CD4-positive, alpha-beta T cell treated with Interleukin-12 subunit alpha and Interleukin-12 subunit beta, for 1 hour (primary cell): ENCODE results near the gene ARMH4.

Source experiments
- DNase-seq: peaks from one replicate; pipeline ENCODE4 v3.0.0-alpha.2; 2020

ARMH4 gene, protein sequence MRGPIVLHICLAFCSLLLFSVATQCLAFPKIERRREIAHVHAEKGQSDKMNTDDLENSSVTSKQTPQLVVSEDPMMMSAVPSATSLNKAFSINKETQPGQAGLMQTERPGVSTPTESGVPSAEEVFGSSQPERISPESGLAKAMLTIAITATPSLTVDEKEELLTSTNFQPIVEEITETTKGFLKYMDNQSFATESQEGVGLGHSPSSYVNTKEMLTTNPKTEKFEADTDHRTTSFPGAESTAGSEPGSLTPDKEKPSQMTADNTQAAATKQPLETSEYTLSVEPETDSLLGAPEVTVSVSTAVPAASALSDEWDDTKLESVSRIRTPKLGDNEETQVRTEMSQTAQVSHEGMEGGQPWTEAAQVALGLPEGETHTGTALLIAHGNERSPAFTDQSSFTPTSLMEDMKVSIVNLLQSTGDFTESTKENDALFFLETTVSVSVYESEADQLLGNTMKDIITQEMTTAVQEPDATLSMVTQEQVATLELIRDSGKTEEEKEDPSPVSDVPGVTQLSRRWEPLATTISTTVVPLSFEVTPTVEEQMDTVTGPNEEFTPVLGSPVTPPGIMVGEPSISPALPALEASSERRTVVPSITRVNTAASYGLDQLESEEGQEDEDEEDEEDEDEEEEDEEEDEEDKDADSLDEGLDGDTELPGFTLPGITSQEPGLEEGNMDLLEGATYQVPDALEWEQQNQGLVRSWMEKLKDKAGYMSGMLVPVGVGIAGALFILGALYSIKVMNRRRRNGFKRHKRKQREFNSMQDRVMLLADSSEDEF

DNA sequence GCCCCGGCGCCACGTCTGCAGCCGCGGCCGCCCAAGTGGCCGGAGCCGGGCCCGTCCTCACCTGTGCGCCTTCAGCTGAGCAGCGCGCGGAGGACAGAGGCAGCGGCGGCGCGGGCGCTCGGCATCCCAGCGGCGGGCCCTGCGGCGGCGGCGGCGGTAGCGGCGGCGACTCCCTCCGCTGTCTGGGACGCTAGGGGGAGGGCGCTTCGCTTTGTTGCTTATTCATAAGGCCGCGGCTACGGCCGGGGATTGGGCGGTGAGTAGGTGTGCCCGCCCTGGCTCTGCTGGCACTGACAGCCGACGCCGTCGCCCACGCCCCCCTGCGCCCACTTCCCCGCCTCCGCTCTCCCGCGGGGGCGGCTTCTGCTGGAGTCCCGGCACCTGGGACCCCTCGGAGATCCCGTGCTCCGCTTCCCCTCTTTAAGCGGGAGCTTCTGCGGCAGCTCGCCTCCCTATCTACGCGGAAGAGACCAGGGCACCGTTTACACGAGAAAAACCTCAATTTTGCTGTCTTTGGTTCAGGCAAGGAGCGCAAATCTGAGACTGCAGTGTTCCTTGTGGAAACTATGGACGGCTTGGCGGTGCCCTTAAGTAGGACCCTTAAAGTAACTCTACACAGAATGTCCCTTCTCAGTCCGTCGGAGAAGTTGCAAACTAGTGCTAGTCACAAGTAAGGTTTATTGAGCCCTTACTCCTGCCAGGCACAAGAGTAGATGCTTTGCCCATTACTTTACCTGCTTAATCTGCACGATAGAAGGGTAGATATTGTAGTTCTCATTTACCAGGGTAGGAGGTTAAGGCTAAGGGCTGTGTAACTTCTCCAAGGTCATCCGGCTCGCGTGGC, at the start of gene ARMH4:
Gene ARMH4, minus strand, starts transcription at position 200 of the 844 bp plus-strand sequence. CDS start 12,855 bp downstream, outside the sequence.
- DNase-seq: peak; percentile 62

DNA sequence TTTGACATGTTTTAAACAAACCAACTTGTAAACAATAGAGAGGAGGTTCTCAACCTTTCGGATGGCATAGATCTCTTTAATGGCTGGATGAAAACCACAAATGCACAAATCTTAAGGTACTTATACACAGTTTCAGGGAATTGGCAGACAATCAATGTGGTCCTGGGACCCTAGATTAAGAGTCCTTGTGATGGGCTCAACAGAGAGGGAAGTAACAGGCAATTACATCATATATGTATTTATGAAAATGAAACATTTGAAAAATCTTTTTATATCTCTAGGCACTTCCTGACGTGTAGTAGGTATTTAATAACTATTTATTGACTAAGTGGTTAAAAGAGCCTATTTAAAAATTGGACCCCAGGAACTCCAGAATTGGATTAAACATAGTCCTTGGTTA, 48.8 kb upstream of the ARMH4 start:
- DNase-seq: no peak

DNA sequence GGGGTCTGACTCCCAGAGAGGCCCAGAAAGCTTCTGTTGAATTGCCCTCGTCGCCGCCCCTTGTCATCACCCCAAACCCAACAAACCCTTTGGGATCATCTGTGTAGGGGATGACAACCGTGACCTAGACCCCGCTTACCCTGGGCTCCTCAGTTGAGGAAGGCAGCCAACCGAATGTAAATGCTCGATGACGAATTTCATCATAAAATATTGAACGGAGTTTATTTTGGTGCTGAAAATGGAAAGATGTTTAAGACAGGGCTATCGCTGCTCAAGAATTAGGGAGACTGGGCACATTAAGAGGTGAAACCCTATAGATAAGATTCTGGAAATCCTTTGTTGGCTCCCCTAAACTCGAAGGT, 48.4 kb upstream of the ARMH4 start:
- no peak for DNase-seq

DNA sequence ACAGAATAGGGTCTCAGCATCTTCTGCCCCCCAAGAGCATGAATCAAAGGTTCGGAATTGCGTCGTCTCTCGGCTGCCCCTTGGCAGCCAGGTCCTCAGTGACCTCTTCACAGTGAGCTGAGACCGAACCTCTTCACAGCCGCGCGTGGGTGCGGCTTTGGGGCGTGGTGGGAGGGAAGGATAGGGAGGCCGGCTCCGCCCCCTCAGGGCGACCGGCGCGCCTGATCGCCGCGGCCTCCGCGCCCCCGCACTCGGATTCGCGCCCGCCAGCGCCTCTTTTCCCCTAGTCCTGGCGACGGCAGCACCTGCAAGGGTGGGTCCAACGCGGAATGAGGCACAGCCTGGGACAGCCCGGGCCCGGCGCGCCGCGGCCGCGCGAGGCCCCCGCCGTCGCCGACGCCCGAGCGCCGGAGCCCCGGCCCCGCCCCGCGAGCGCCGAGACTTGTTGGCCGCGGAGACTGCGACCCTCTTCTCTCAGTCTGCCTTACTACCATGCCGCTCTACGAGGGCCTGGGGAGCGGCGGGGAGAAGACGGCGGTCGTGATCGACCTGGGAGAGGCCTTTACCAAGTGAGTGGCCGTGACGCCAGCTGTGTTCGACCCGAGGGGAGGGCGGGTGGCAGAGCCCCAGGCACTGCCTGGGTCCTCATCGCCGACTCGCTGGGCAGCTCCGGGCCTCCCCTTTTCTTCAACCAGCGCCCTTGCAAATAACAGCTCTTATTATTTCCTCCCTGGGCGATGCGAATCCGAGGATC, 47.9 kb upstream of the ARMH4 start, which contains the start of gene ACTR10:
Gene ACTR10, plus strand, starts transcription at position 424 of the 754 bp plus-strand sequence. Its CDS starts 69 bp downstream, at position 493.
- DNase-seq: peak; percentile 87

DNA sequence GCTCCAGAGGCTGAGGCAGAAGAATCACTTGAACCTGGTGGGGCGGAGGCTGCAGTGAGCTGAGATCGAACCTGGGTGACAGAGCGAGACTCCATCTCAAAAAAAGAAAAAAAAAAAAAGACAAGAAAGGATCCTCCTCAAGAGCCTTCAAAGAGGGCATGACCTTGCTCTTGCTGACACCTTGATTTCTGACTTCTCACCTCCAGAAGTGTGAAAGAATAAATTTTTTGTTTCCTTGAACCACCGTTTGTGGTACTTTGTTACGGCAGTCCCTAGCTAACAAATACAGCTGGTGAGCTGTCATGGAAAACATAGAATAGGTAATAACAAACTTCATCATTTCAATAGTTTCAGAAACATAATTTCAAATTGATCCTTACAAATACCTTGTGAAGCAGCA, 46.1 kb upstream of the ARMH4 start:
- DNase-seq: peak; percentile 44

DNA sequence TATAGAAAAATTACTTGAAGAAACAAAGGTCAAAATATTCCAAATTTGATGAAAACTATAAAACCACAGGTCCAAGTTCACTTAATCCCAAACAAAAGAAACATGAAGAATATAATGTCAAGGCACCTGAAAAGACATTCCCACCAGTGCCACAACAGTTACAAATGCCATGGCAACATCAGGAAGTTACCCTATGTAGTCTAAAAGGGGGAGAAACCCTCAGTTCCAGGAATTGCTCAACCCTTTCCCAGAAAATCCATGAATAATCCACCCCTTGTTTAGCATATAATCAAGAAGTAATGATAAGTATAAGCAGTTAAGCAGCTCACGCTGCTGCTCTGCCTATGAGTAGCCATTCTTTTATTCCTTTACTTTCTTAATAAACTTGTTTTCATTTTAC, 44.2 kb upstream of the ARMH4 start:
- DNase-seq: no peak

DNA sequence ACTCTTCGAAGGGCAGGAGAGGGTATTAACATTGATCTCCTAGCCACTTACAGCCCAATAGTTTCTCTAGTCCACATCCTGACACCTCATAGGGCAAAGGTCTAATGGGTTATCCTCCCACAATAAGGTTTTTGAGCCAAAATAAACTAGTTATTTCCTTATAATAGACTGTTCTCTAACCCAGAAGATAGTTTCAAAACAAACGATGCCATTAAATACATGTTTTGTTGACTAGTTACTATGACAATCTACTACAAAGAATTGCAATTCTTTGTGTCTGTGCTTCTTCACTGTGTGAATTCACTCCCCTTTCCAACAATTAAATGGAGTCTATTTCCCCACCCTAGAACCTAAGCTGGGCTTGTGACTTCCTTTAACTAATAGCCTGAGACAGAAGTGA, 41.5 kb upstream of the ARMH4 start:
- no peak for DNase-seq

DNA sequence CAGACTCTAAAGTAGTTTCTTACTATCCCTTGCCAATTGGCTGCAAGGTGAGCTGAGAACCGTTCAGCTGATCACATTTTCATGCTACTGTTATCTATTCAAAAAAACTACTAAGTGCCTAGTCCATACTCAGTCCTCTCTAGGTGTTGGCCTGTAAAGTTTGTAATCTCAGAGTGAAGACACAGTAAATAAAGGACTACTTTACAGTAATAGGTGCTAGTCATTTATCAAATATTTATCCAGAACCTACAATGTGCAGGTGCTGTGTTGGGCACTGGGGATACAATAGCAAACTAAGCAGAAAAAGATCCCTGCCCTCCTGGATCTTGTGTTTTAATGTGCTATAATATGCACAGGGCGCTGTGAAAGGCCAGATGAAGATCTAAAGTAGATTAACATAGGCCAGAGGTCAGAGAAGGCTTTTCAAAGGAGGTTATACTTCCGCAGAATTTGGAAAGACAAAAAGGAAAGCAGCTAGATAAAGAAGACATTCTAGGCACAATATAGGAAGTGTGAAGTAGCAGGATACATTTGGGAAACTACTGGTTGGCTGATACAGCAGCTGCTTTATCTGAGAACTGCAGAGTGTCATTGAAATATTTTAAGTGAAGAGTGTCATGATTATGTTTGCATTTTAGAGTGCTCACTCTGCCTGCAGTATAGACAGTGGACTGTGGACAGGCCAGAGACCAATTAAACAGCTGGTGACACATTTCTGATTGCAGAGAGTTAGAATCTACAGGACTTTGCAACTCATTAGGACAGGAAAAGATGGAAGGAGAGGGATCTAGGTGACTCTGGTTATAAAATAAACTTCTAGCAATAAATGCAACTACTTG, 40.0 kb upstream of the ARMH4 start:
- no peak for DNase-seq

DNA sequence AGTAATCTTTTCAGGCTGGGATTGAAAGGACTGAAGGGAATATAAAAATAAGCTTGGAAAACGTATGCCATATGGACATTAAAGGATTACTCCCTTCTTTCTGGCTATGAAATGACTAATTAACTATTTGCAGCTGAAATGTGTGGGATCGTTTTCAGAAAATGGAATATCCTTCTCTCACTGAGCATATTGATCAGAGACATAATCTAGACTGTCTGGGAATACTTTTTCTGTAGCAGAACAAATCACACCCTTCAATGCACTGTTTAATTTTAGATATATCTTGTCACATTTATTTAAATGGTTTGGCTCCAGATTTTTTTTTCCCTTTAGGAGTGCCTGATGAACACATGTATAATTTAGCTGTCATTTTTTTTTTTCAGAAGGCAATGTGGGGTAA, 37.2 kb upstream of the ARMH4 start:
- DNase-seq: no peak

DNA sequence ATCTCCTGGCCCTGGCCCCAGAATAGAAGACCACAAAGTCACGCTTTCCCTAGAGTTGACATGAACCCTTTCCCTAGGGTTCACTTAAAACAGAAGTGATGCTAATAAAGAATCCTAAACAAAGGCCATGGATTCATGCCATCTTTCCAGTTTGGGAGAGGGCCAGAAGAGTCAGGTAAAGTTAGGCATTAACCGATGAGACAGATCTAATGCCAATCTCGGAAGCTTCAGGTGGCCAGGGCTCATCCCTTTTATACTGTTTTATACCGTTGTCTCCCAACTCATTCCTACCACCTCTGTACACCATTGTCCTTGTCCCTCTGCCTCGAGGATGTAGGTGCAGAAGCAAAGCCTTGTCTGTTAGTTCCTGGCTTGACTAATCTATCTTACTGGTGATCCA, 25.1 kb upstream of the ARMH4 start:
- DNase-seq: no peak

DNA sequence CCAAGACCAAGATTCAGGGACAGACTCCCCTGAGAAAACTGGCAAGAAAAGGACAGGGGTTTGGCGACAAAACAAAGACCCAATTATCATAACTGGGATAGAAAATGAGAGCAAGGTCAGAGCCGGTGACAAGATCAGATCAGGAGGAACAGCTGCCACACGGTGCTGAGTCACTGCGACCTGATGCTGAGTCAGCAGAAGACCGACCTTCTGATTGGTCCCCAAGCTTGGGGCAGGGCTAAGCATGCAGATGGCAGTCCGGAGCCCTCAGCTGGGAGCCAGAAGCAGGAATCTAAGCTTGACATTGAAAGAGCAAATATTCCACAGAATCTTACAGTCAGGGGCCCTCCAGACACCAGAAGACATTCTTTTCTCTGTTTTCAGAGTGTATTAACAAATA, 19.1 kb upstream of the ARMH4 start:
- peak; percentile 32 for DNase-seq

DNA sequence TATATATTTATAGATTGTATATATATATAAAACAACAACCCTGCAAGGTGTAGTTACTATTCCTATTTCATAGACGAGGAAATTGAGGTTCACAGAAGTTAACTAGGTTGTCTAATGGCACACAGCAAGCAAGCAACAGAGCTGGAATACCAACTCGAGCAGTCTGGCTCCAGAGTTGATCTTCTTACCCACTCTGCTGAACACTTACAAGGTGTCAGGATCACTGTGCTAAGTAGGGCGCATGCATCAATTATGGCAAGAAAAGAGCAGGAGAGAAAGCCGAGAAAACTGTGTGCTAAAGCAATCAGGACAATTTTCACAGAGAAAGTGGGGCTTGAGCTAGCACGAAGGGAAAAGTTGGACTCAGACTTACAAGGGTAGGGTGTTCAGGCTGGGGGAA, 15.9 kb upstream of the ARMH4 start:
- DNase-seq: no peak

DNA sequence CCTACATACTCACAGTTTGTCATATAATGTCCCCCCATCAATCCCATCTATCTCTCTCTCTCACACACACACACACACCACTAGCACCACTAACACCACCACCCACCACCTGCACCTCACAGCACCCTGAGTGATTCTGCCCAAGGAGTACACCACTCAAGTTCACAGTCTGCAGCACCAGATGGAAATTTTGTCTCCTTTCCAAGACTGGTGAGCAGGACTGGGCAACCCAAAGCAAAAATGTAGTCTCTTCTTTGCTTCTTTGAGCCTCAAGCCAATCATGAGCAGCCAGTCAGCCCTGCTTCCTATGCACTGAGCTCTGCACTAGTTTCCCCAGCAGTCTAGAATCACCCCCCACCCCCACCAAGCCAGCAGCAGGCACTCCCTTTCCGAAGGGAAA, 15.0 kb upstream of the ARMH4 start:
- no peak for DNase-seq

DNA sequence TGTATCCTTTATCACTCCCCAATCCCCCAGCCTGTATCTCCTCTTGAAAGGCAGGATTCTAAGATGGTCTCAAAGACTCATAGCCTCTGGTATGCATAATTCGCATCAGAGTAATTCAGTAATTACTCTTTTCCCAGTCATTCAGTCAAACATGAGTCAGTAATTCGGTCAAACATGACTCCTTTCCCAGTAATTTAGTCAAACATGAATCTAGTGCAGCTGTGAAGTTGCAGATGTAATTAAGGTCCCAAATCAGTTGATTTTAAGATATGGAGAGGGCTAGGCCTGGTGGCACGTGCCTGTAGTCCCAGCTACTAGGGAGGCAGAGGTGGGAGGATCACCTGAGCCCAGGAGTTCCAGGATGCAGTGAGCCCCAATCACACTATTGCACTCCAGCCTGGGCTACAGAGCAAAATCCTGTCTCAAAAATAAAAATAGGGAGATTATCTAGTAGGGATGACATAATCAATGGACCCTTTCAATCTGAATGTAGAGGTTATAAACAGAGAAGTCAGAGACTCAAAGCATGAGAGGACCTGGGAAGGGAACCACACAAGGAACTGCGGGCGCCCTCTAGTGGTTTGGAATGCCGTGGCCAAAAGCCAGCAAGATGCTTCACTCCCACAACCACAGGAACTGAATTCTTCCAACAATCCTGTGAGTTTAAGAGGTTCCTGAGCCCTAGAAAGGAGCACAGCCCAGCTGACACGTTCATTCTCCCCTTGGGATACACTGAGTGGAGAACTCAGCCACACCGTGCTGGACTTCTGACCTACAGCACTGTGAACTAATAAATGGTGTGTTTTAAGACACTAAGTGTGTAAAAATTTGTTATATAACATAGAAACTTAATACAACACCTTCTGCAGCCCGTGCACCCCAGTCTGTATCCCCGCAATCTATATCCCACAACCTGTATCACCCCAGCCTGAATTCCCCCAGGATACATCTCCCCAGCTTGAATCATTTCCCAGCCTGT, 14.3 kb upstream of the ARMH4 start:
- peak; percentile 69 for DNase-seq

DNA sequence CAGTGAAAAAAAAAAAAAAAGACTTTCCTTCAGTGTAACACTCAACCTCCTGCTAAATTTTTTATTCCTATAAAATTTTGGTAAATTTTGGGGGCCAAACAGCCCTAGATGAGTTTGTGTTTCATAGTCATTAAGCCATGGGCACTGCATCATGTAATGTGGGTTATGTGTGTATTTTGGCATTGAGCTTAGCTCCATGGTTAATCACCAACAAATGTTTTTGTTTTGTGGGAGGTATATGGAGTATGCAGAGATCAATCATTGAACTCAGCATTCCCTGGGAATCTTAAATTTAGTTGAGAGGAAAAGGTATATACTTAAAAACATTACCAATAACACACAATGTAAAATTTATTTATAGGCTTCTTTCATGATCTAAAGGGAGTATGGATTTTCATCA, 8.5 kb upstream of the ARMH4 start:
- no peak for DNase-seq

DNA sequence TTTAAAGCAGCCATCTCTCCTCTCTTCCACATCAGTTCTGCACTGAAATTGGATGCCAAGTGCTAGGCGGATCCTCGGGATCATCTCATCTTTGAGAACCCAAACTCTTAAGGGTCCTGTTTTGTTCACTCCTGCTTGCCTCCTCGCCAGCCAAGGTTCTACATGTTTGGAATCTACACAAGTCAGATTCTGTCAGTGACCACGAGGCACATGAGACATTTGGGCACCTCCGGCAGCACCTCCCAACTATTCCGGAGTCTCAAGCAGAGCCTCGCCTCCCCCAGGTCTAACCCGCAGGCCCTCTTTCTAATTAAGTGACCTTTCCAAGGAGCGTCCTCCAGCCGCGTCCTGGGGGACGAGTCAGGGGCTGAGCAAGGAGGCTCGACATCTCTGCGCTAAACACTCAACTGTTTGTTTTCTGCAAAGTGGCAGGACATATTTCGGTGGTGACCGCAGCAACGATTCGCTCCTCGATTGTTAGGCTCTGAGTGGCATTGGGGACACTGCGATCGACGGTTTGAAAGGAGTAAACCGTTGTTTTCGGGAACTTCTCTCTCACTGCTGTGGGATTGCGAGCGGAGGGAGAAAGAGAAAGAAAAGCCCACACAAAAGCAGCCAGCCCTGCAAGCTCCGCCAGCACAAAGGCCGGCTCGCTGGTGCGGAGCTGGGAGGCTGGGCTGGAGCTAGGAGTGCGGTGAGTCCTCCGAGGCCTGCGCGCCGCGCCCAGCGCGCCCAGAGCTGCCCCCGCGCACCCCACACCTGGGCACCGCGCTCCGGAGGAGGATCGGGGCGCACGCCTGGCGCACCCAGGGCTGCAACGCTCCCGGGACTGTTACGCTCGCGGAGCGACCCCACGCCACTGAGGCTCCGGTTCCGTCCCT, 640 bp downstream of the ARMH4 start:
- DNase-seq: no peak

DNA sequence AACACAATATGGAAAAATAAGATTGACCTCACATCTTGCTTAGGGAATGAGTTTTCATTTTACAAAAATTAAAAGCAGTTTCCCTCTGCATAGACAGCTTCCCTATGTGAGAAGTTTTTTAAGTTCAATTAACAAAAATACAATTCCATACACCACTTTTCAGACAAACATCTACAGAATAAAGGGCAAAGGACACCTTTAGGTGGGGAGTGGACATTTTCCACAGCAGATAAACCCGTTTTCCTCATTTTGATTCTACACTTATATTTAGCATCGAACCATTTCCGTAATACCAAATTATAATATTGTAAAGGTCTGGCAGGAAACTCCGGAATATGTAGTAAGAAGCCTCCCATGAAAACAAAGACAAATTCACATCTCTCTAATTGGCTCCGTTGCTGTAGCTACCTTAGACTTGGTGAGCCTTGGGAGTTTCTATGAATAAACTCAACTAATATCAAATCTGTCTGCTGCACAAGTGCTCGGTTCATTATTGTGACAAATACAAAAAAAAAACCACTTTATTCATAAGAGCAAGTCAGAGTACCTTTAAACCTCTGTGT, 1.7 kb downstream of the ARMH4 start:
- DNase-seq: no peak

DNA sequence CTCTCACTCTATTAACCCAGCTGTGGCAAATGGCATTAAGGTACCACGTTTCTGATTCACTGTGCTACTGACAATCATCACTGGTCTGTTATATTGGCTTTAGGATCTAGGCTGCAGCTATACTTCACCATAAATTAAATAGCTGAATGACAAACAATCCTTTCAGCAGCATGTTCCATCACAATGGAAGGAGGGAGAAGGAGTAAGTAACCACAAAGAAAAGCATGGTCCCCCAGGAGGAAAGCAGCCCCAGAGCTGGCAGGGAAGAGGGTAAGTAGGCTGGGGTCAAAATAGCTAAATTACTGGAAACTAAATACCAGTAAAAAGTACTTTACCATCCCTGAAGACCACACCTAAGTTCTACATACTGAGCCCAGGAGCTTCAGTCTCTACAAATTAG, 2.8 kb downstream of the ARMH4 start:
- DNase-seq: no peak

DNA sequence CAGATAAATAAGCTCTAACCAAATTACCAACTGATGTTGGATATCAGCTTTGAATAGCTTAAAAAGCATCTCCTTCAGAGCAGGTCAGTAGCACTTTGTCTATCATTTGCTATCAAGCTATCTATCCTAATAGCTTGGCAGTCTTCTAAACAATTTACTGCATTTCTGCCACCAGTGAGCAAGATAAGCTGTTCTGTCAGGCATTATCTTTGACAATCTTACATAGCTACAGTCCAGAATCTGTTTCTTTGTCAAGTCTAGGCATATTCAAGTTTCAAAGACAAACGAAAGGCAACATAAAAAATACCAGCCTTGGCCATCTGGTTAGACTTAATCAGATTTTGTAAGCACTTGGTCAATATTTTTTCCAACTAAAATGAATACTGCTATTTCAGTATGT, 5.6 kb downstream of the ARMH4 start:
- DNase-seq: no peak
